HG03196 (cell line): ENCODE data around the gene FBXL4.

ENCODE experiments used
- ATAC-seq: cut with Tn5 transposase; IDR thresholded peaks from one replicate; pipeline ENCODE4 v1.9.1; 2021; ENCODE audit not compliant: unreplicated experiment

The FBXL4 gene

DNA sequence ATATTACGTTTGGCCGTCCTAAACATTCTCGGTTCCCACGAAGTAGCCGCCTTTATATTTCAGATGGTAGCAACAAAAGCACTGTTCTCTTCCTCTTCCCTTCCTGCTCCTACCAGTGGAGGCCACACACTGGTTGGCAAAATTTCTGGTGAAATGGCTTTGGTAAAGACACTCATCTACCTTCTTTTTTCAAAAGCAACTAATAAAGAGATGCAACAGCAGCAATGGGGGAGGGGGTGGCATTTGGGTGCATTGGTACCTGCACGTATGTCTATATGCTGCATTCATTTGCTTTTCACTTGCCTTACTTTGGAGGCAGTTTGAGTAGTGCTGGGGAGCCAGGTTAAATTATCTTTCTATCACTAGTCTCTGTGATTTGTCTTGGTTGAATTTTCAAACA is 107.4 kb downstream of the FBXL4 start:
- ATAC-seq, result no peak

DNA sequence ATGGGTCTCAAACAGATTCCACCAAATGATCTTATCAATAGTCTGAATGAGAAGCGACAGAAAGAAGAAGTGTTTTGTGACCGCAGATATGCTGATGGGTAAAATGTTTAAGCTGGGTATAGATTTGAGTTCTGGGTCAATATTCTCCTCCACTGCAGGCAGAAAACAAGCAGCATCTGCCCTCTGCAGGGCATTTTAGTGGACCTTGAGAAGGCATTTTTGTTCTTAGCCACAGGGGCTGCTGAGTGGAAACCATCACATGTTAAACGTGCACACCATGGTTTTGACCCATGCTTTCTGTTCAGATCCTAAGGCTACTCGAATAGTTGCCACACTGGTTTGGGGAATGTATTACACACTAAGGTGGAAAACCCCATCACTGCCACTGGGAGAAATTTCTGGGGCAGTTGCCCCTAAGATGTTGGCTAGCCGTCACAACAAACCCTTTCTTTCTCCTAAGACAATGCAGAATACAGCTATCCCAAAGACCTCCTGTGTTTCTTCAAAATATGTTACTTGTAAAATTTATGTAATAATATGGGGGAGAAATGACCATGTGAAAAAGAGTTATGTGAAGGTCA is 107.9 kb downstream of the FBXL4 start:
- ATAC-seq, result no peak

DNA sequence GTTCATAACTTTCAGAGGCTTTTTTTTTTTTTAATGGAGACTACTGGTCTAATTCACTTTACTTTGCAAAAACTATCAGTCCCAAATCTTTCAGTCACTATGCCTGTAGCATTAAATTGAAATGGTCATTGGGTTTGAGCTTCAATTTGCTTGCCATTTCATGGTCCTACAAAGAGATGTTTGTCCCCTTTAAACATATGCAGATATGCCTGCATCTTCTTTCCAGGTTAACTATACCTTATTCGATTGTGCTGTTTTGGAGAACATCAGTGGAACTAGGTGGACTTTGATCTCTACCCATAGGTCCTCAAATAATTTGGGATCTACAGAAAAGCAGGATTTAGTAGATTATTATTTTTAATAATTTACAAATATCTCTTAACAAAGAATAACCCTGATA is 108.8 kb downstream of the FBXL4 start:
- ATAC-seq, result no peak

DNA sequence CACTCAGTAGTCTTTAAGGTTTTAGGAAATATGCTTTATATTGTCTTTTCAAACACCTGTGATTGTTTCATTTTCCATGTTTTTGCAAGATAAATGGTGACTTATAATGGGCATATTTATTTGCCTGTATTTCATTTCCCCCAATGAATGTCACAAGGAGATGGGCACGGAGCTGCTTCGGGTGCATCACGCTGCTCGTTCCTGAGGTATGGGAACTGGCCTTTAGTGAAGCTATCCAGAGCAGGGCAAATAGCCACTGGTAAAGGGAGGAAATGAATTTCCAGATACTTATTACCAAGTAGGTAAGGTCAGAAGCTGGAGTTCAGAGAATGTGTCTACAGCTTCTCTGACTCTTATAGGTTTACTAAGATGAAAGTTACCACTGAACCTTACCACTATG is 109.7 kb downstream of the FBXL4 start:
- ATAC-seq, result no peak

DNA sequence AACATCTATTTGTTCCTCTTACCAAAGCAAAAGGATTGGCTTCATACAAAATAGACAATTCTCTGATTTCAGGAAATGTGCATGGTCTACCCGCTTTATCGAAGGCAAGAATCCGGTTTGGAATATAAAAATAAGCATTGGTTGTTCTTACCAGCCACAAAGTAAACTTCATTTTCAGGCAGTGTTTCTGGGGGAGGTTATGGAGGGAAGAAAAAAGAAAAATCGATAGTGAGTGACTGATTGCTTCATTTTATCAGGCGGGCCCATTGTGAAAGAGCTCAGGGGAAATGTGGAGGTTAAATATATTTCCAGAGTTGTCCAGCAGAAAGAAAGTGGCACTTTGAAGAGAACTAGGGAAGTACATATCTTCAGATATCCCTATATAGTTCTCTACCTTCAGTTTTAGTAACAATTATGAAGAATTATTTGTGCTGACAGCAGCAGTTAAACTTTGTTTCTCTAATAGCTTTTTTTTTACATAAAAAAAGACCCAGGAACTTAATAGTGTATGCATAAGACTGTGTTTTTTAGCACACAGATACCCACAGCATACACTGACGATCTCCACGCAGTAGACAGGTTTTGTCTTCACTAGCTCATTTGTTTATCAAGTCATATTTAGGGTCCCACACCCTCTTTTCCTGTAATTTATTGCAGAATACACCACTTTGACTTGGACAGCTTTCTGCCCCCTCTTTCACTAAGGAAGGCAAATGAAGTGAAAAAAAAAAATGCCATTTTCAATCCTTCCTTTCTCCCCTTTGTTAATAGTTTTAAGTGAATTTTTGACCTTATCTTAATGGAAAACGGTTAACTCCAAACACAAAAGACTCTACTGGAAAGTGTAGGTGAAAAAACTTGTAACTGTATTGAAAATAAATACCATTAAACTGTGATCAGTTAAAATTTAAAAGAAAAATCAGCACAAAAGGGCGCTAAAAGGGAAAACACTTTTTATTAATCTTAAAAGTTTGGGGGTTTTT is 110.5 kb downstream of the FBXL4 start:
- ATAC-seq, result no peak

DNA sequence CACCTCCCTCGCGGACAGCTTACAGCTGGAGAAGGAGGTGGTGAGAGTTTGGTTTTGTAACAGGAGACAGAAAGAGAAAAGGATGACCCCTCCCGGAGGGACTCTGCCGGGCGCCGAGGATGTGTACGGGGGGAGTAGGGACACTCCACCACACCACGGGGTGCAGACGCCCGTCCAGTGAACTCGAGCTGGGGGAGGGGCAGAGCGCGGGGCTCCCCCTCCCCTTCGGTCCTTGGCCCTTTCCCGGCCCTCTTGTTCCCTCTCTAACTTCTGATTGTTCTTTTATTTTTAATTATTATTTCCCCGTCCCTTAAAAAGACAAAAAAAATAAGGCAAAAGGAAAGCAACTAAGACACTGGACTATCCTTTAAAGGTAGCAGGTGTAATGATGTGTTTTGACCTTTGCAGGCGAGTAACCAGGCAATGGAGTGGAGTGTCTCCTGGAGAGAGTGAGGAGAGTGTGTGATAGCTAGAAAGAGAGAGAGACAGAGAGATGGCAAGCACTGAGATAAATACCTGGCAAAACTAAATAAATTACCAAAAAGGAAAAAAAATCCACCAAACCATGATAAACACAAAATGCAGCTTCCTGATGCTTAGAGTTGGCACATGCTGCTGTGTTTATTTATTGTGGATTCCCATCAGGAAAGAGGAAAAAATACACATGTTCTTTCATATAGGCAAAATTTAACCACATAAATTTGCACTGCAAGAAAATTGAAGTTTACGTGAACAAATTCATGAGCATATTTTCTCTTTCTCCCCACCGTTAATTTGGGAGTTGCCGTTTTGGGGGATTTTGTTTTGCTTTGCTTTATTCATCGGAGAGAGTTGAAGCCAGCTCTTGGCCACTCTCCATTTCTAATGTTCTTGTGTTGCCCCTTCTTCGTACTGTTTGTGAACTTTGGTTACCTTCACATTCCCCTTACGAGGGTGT is 111.5 kb downstream of the FBXL4 start:
- no peak for ATAC-seq

DNA sequence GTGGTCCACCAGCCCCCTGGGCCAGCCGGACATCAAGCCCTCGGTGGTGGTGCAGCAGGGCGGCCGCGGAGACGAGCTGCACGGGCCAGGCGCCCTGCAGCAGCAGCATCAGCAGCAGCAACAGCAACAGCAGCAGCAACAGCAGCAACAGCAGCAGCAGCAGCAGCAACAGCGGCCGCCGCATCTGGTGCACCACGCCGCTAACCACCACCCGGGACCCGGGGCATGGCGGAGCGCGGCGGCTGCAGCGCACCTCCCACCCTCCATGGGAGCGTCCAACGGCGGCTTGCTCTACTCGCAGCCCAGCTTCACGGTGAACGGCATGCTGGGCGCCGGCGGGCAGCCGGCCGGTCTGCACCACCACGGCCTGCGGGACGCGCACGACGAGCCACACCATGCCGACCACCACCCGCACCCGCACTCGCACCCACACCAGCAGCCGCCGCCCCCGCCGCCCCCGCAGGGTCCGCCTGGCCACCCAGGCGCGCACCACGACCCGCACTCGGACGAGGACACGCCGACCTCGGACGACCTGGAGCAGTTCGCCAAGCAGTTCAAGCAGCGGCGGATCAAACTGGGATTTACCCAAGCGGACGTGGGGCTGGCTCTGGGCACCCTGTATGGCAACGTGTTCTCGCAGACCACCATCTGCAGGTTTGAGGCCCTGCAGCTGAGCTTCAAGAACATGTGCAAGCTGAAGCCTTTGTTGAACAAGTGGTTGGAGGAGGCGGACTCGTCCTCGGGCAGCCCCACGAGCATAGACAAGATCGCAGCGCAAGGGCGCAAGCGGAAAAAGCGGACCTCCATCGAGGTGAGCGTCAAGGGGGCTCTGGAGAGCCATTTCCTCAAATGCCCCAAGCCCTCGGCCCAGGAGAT is 112.4 kb downstream of the FBXL4 start:
- ATAC-seq, result no peak

DNA sequence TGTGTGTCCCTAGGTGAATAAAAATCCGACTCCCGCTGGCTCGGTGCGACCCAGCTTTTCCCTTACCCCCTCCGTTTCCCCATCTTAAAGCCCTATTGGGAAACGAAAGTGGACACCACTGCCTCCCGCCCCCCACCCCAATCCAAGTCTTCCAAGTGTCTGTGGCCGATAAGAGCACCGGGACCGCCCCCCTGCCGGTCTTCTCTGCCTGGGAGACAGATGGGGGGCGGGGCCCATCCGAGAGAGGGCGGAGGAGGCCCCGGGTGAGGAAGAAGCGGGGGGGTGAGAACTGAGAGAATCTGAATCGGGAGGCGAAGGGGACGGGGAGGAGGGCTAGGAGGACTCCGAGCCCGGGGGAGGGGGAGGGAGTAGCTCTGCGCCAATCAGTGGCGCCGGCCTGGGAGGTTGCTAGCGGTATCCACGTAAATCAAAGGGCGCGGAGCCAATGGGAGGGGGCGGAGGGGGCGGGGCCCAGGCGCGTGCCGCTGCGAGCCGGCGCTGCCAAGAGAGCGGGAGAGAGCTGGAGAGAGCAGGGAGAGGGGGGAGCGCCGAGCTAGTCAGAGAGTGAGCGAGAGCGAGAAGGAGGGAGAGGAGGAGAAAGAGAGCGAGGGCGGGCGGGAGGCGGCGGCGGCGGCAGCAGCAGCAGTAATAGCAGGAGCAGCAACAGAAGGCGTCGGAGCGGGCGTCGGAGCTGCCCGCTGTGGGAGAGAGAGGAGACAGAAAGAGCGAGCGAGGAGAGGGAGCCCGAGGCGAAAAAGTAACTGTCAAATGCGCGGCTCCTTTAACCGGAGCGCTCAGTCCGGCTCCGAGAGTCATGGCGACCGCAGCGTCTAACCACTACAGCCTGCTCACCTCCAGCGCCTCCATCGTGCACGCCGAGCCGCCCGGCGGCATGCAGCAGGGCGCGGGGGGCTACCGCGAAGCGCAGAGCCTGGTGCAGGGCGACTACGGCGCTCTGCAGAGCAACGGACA is 113.4 kb downstream of the FBXL4 start, which contains the start of gene POU3F2:
Gene POU3F2 (plus strand): TSS at position 515 of the 972 bp plus-strand sequence. CDS start 300 bp downstream, at position 815.
- peak; percentile 75 for ATAC-seq

DNA sequence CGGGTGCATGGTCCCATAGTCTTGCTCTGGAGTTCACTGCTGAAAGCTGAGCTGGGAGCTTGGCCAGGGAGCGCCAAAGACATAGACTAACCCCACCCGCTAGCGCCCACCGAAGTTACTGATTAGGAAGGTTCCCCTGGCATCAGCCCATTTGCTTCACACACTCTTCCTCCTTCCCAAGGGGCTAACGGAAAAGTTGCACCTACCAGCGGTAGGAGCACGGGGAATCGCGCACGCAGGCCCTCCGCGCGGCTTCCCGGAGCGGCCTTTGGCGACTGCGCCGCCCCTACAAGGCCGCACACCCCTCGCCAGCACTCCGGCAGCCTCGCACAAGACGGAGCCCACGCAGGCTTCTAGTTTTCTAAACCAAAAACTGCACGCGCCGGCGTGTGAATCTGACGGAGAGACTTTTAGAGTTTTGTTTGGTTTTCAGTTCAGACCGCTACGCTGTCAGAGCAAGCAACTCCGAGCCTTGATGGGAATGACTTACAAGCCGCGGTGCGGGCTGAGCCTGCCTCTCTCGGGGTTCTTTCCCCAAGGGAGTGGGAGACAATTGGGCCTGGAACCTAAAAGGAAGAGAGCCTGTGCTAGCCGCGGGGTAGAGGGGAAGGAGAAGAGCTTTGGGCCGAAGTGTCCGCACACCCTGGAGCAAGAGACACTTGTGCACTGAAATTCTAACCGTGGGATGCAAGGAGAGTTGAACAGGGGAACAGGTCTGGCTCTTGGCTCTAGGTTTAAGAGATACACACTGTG is 114.3 kb downstream of the FBXL4 start:
- ATAC-seq, result no peak

DNA sequence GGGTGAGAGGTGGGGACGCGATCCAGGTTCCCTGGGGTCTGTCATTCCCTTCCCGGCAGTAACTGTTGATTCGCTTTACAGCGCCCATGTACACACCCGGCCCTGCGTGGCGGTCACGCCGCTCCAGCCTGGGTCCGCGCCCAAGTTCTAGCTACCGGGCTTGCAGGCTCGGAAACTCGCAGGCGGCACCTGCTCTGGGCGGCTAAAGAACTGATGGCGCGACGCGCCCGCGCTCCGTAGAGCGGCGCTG is 114.8 kb downstream of the FBXL4 start:
- no peak for ATAC-seq

DNA sequence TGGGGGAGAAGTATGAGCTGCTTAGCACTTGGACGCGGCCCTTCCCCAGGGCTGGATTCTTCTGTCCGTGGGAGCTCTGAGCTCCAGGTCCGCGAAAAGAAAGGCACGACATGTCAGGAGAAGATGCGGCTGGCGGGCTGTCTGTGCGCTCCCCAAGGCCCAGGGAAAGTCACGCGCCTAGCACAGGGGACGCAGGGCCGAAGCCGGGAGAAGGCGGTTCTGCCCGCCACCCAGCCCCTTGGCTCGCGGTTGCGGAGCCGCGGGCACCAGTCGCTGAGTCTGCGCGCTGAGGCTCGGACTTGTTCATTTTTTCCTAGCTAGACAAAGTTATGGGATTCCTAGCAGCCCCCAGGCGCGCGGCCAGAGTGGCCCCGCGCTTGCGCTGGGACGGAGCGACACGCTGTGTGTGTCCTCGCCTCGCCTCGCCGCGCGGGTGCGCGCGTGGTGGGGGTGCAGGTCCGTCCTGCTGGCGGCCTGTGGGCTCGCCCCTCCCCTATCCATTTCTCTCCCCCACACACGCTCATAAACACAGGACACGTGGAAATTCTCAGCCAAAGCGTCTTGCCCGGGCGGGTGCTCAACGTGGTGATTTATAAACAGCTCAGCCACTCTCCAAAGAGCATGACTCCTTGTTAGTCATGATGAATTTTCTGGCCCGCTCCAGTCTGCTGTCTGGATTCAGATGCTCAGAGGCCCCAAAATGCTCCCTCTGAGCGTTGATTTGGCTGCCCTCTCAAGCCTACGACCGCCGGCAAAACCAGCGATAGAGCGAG is 115.3 kb downstream of the FBXL4 start:
- ATAC-seq, result no peak

DNA sequence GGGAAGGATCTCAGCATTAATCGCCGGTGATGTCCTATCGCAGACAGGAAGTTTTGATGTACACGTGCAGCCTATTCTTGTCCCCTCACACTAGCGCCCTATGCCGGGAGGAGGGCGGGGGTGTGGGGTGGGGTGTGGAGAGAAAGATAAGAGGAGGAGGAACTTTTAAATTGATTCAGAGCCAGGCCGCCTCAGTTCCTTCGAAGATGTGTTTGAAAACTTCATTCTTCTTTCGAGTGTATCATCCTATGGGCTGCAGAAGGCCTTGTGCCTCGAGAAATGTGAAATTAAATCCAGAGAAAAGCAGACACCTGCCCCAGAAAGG is 115.8 kb downstream of the FBXL4 start:
- ATAC-seq, result no peak

DNA sequence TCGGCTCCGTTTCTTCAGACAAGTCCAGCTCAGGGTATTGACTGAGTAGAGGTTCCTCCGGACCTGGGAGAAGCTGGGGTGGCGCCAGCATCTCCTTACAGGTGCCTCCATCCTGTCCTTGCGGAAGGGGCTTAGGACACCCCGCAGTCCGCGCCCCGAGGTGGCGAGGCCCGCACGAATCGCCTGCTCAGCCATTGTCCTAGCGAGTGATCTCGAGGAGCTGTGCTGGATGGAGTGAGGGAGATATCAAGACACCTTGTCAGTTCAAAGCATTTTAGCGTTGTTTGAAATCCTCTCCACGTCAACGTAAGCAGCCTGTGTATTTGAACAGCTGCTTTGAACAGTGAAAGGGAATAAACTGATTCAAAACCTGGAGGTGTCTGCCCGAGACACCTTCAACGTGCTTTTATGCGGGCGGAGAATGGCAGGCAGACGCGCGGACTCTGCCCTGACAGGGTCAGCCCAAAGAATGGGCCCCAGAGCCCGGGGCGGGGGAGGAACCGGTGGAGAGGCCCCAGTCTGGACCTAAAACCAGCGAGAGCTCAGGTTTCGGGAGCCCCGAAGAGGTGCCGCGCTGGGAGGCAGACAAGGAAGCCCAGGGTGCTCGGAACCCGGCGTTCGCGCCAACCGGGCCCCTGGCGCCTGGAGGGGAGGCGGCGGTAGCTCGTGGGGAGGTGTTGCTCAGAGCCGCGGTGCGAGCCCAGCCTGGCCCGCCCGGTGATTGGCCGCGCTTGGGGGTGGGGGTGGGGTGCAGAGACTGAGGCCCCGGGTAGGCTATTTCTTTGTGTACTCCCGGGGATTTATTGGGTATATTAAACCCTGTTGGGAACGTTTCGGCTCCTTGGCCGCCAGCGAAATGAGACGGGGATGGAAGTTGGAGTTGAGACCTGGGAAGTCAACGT is 116.4 kb downstream of the FBXL4 start:
- ATAC-seq, result no peak

DNA sequence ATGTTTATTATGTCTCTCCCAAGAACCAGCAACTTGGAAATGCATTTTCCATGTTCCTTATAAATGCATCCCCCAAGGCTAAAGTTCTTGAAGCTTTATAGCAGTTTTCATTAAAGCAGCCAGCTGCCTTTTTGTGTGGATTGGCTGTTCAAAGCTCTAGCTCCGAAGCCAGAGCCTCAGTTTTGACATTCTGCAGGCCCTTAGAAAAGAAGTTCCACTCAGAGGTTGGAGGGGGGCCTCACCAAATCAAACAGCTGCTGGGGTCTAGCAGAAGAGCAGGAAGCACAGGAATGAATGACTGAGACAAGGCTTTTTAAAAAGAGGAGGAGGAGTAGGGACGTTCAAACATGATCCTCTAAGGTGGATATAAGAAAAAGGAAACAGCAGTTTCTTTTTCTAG is 117.6 kb downstream of the FBXL4 start:
- no peak for ATAC-seq

DNA sequence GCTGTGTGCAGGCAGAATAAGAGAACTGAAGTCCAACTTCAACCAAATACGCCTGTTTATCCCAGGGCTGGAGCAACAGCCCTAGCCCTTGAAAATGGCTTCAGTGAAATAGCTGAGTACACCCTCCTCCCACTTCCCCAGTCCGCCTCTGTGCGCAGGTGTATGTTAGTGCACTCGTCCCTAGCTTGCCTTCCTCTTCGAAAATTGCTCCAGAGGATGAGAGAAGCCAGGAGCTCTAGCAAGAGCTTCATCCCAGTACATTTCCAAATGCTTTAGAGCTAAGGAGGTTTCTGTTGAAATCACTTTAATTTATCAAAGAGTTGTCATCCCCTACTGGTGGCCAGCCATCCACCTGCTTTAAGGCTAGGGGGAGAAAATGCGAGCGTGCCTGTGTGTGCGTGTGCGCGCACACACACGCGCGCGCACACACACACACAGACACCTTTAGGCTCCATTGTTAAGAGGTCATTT is 118.8 kb downstream of the FBXL4 start:
- no peak for ATAC-seq

DNA sequence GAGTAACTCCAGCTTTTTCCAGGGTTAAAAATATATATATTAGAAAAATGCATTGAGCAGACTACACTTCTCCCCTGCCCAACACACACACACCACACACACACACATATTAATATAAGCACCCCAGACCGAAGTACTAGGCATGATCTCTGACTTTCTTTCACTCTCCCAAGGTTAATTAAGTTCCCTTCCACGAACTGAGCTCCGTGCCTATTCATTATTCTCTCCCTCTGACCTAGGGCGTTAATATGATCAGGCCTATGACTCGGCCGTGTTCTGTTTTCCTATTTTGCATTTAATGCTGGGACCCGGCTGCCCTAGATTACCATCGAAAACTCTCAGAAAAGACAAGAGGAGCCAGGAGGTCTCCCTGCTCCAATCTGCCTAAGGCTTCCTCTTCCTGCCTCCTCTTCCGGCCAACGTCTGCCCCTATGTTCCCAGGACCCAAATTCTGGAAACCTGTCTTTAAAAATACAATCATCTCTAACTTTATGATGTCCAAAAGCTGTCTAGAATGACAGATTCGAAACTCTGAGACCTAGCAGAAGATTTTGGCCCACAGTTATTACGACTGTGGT is 119.4 kb downstream of the FBXL4 start:
- ATAC-seq, result no peak
